Hepatocyte (in vitro differentiated cells): ENCODE measurements around the gene INPP4B. TPM values are rescaled to one million over a fixed set of nuclear protein-coding genes. Genes with fewer than 3 reads are reported as not detected.
"Not testable (repeated sequence)": the region's sequence is repeated elsewhere in the genome, so short reads cannot be mapped to it uniquely, and the experiment has no call there.

Experiments used
- DNase-seq: peaks from one replicate; pipeline ENCODE4 v3.0.0-alpha.2; 2016; ENCODE audit warnings: low spot score
- H2AFZ ChIP-seq: fragments of 200-600 bp; sonication (generic); 2 replicates; pipeline ENCODE4 v1.6.0; 2016; ENCODE audit warnings: antibody characterized with exemption, mild to moderate bottlenecking
- H3K27ac ChIP-seq: fragments of 200-600 bp; sonication (generic); 2 replicates; pipeline ENCODE4 v1.5.1; 2016; ENCODE audit warnings: mild to moderate bottlenecking
- H3K27me3 ChIP-seq: fragments of 200-600 bp; sonication (generic); 2 replicates; pipeline ENCODE4 v1.6.1; 2016
- H3K36me3 ChIP-seq: fragments of 200-600 bp; sonication (generic); replicated peaks from 2 replicates; pipeline ENCODE4 v1.5.1; 2016; ENCODE audit warnings: low read depth; ENCODE audit not compliant: insufficient read depth
- H3K4me1 ChIP-seq: fragments of 200-600 bp; sonication (generic); 2 replicates; pipeline ENCODE4 v1.5.1; 2016; ENCODE audit warnings: mild to moderate bottlenecking, moderate library complexity; ENCODE audit not compliant: insufficient read depth
- H3K4me2 ChIP-seq: fragments of 200-600 bp; sonication (generic); 2 replicates; pipeline ENCODE4 v1.6.0; 2016
- H3K4me3 ChIP-seq: fragments of 200-600 bp; sonication (generic); 2 replicates; pipeline ENCODE4 v1.5.1; 2016; ENCODE audit warnings: mild to moderate bottlenecking
- H3K79me2 ChIP-seq: fragments of 200-600 bp; sonication (generic); 2 replicates; pipeline ENCODE4 v1.6.0; 2017; ENCODE audit warnings: mild to moderate bottlenecking
- H3K9me2 ChIP-seq: fragments of 200-600 bp; sonication (generic); replicated peaks from 2 replicates; pipeline ENCODE4 v1.6.0; 2017; ENCODE audit warnings: mild to moderate bottlenecking; ENCODE audit not compliant: insufficient read depth
- H3K9me3 ChIP-seq: fragments of 200-600 bp; sonication (generic); 2 replicates; pipeline ENCODE4 v1.5.1; 2016; ENCODE audit warnings: low read depth, mild to moderate bottlenecking
- H4K20me1 ChIP-seq: fragments of 200-600 bp; sonication (generic); 2 replicates; pipeline ENCODE4 v1.6.0; 2016; ENCODE audit warnings: mild to moderate bottlenecking; ENCODE audit not compliant: insufficient read depth, poor library complexity, severe bottlenecking
- CTCF ChIP-seq: fragments of 200-600 bp; sonication (generic); IDR thresholded peaks from 2 replicates; pipeline ENCODE4 v1.5.1; 2016; ENCODE audit warnings: antibody characterized with exemption, mild to moderate bottlenecking; ENCODE audit not compliant: poor library complexity
- EZH2 ChIP-seq: fragments of 200-600 bp; sonication (generic); IDR thresholded peaks from 2 replicates; pipeline ENCODE4 v1.6.1; 2016; ENCODE audit warnings: antibody characterized with exemption, mild to moderate bottlenecking, borderline replicate concordance
- EZH2phosphoT487 ChIP-seq: fragments of 200-600 bp; sonication (generic); IDR thresholded peaks from one replicate; pipeline ENCODE4 v1.6.1; 2018; ENCODE audit warnings: antibody characterized with exemption, mild to moderate bottlenecking, low read depth, moderate library complexity; ENCODE audit not compliant: unreplicated experiment, severe bottlenecking
- WGBS: methylation state at CpG from one replicate; pipeline ENCODE4 v1.1.6; 2016; ENCODE audit warnings: low lambda C conversion rate; ENCODE audit errors: missing lambda C conversion rate; 5-methylcytosine and 5-hydroxymethylcytosine counted together
- polyA plus RNA-seq: library from polyadenylated mRNA; unstranded; fragments of >200 nt; fragmentation: Nextera tagmentation; extraction: Ambion mirVana; gene quantifications from 2 replicates; pipeline ENCODE4 v1.2.1, GENCODE V29; 2016
- total RNA-seq: library from RNA; depleted of rRNA; stranded (reverse); fragments of >200 nt; gene quantifications from 2 replicates; pipeline ENCODE4 v1.2.3, GENCODE V29; 2014

INPP4B gene
- total and polyA plus RNA-seq, 2 experiments from 2014 or later: 4.2 to 7.1 TPM

- 77% methylated on average over 4 of the region's 4 CpGs for WGBS
- H3K9me3 ChIP-seq: no peaks in the 10 kb centered on the region
- H3K27me3 ChIP-seq: no peaks in the 10 kb centered on the region
- DNase-seq: peak; percentile 9
- no peaks in the 10 kb centered on the region for H3K4me1 ChIP-seq
- no peak overlapping the region for H3K4me2 ChIP-seq
- no peaks in the 10 kb centered on the region for H3K36me3 ChIP-seq
- H3K4me3 ChIP-seq: no peak overlapping the region
- no peaks in the 10 kb centered on the region for H4K20me1 ChIP-seq
- H3K9me2 ChIP-seq: no peaks in the 10 kb centered on the region
- TF ChIP-seq EZH2 (no peak), CTCF (no peak), EZH2phosphoT487 (no peak)
- no peak overlapping the region for H2AFZ ChIP-seq
- no peaks in the 10 kb centered on the region for H3K79me2 ChIP-seq
- no peak overlapping the region for H3K27ac ChIP-seq
These were observed 329.2 kb downstream of the INPP4B start for GRCh38 chr4:142516686-142517526.

GRCh38 chr4:142512161-142512560 lies 333.9 kb downstream of the INPP4B start:
- no peak for DNase-seq
- no peak overlapping the region for H3K4me2 ChIP-seq
- H3K4me3 ChIP-seq: no peak overlapping the region
- H3K27me3 ChIP-seq: no peaks in the 10 kb centered on the region
- no peaks in the 10 kb centered on the region for H3K36me3 ChIP-seq
- H4K20me1 ChIP-seq: no peaks in the 10 kb centered on the region
- no peaks in the 10 kb centered on the region for H3K9me3 ChIP-seq
- H3K9me2 ChIP-seq: no peaks in the 10 kb centered on the region
- H3K79me2 ChIP-seq: no peaks in the 10 kb centered on the region
- WGBS: 97% methylated on average over 1 of the region's 1 CpG
- H3K4me1 ChIP-seq: no peaks in the 10 kb centered on the region
- TF ChIP-seq EZH2phosphoT487 (no peak), EZH2 (no peak), CTCF (no peak)
- no peak overlapping the region for H3K27ac ChIP-seq
- H2AFZ ChIP-seq: no peak overlapping the region

- Histone ChIP-seq H3K4me1 (no peaks in the 10 kb centered on the region), H3K4me2 (no peak overlapping the region), H2AFZ (no peak overlapping the region), H3K36me3 (no peaks in the 10 kb centered on the region), H3K9me2 (no peaks in the 10 kb centered on the region), H3K27me3 (no peaks in the 10 kb centered on the region), H3K79me2 (no peaks in the 10 kb centered on the region), H3K4me3 (no peak overlapping the region), H4K20me1 (no peaks in the 10 kb centered on the region), H3K9me3 (no peaks in the 10 kb centered on the region), H3K27ac (no peak overlapping the region)
- TF ChIP-seq EZH2: no peak
- TF ChIP-seq CTCF: no peak
- TF ChIP-seq EZH2phosphoT487: no peak
- DNase-seq: no peak
- WGBS: 100% methylated on average over 1 of the region's 1 CpG
These were observed 336.2 kb downstream of the INPP4B start for GRCh38 chr4:142509881-142510280.

- not testable (repeated sequence) for H3K27ac ChIP-seq, H3K4me3 ChIP-seq, H3K79me2 ChIP-seq, H3K9me3 ChIP-seq, H3K27me3 ChIP-seq, H3K4me1 ChIP-seq, H2AFZ ChIP-seq, DNase-seq, H3K36me3 ChIP-seq, H3K4me2 ChIP-seq, H3K9me2 ChIP-seq, H4K20me1 ChIP-seq
- 80% methylated on average over 2 of the region's 2 CpGs for WGBS
These were observed 336.7 kb downstream of the INPP4B start for GRCh38 chr4:142509381-142509780.
